Endothelial cell of umbilical vein (primary cell): ENCODE results near the gene SSH2. TPM values are rescaled to one million over a fixed set of nuclear protein-coding genes. Genes with fewer than 3 reads are reported as not detected.

Experiments used
- BruUV-seq: library from RNA; stranded (reverse); fragments of 400-500 nt; replicated peaks from 2 replicates; lab custom pipeline; 2021; lab: Mats Ljungman, UMichigan
- CTCF ChIA-PET: fragments of 300-600, 350-600 bp; sonication (Branson Sonifier 250); formaldehyde crosslinking; loops from one replicate; lab custom pipeline; 2021; ENCODE audit warnings: antibody characterized with exemption, inconsistent platforms; lab: Charles Lee
- POLR2A ChIA-PET: fragments of 300-600, 350-600 bp; sonication (Branson Sonifier 250); formaldehyde crosslinking; loops from one replicate; lab custom pipeline; 2021; ENCODE audit warnings: antibody characterized with exemption, inconsistent platforms; lab: Charles Lee
- DNase-seq: peaks from one replicate; pipeline ENCODE4 v3.0.0-alpha.2; 2011; ENCODE audit warnings: low read depth, low spot score
- FAIRE-seq: peaks from 2 replicates; lab custom pipeline; 2011; peaks lifted over from hg19 to GRCh38; lab: Jason Lieb, UNC
- H2AFZ ChIP-seq: 2 replicates; pipeline ENCODE4 v1.6.0; 2012; ENCODE audit warnings: low read depth, low read length, control low read depth, inconsistent platforms
- H3K27ac ChIP-seq: 2 replicates; pipeline ENCODE4 v1.5.1; 2011; ENCODE audit warnings: low read depth, mild to moderate bottlenecking, control low read depth, low read length, moderate library complexity; ENCODE audit not compliant: insufficient read depth
- H3K27me3 ChIP-seq, 2 experiments: 2 replicates each; pipeline versions ENCODE4 v1.6.0 to v1.6.1; 2011; ENCODE audit warnings: low read length in 2 of 2, mixed read lengths in 1 of 2; ENCODE audit not compliant: control insufficient read depth in 2 of 2, insufficient read depth in 2 of 2
- H3K36me3 ChIP-seq, 2 experiments: 2 replicates in 1 of 2; 3 replicates in 1 of 2; pipeline ENCODE4 v1.5.1; 2011; ENCODE audit warnings: low read length in 2 of 2, mild to moderate bottlenecking in 1 of 2, moderate library complexity in 1 of 2; ENCODE audit not compliant: control insufficient read depth in 2 of 2, insufficient read depth in 2 of 2; ENCODE audit errors: extremely low read depth in 1 of 2
- H3K4me1 ChIP-seq: 3 replicates; pipeline ENCODE4 v1.5.1; 2011; ENCODE audit warnings: mild to moderate bottlenecking, low read length; ENCODE audit not compliant: control insufficient read depth, insufficient read depth; ENCODE audit errors: extremely low read depth
- H3K4me2 ChIP-seq: 2 replicates; pipeline ENCODE4 v1.6.1; 2011; ENCODE audit warnings: low read length, control low read depth, mixed read lengths; ENCODE audit not compliant: insufficient read depth
- H3K4me3 ChIP-seq, 3 experiments: fragments of 200-600 bp in 1 of 3; sonication (generic), shearing (Covaris generic) in 1 of 3; replicated peaks in 1 of 3; 2 replicates each; pipeline ENCODE4 v1.5.1; 2011 to 2016; ENCODE audit warnings: control low read depth in 3 of 3, low read length in 3 of 3, mild to moderate bottlenecking in 2 of 3, inconsistent platforms in 1 of 3, low read depth in 1 of 3, moderate library complexity in 1 of 3; ENCODE audit not compliant: insufficient read depth in 1 of 3
- H3K79me2 ChIP-seq: 2 replicates; pipeline ENCODE4 v1.6.0; 2012; ENCODE audit warnings: low read length, inconsistent platforms; ENCODE audit not compliant: control insufficient read depth, insufficient read depth
- H3K9ac ChIP-seq: replicated peaks from 2 replicates; pipeline ENCODE3; 2011; ENCODE audit warnings: low read length, control low read depth; ENCODE audit not compliant: insufficient read depth; ENCODE audit errors: extremely low read depth
- H3K9me1 ChIP-seq: replicated peaks from 3 replicates; pipeline ENCODE4 v1.6.0; 2011; ENCODE audit warnings: mild to moderate bottlenecking, low read length; ENCODE audit not compliant: control insufficient read depth, insufficient read depth; ENCODE audit errors: extremely low read depth
- H3K9me3 ChIP-seq: replicated peaks from 2 replicates; pipeline ENCODE4 v1.5.1; 2012; ENCODE audit warnings: low read length, inconsistent platforms; ENCODE audit not compliant: control insufficient read depth, insufficient read depth
- H4K20me1 ChIP-seq: replicated peaks from 2 replicates; pipeline ENCODE3; 2011; ENCODE audit warnings: mild to moderate bottlenecking, low read length; ENCODE audit not compliant: control insufficient read depth, insufficient read depth; ENCODE audit errors: extremely low read depth
- CTCF ChIP-seq, 2 donors: IDR thresholded peaks; 1 replicate in 1 of 2; 2 replicates in 1 of 2; pipeline ENCODE4 v1.5.1; 2011; ENCODE audit warnings: low read length in 2 of 2, mild to moderate bottlenecking in 2 of 2, moderate library complexity in 2 of 2, control low read depth in 1 of 2, inconsistent platforms in 1 of 2, low read depth in 1 of 2; ENCODE audit not compliant: insufficient read depth in 1 of 2; ENCODE audit errors: extremely low read depth in 1 of 2
- EZH2 ChIP-seq: IDR thresholded peaks from 2 replicates; pipeline ENCODE4 v1.6.1; 2012; ENCODE audit warnings: borderline replicate concordance, low read depth, mild to moderate bottlenecking, moderate library complexity, low read length, inconsistent platforms; ENCODE audit not compliant: severe bottlenecking
- FOS ChIP-seq: IDR thresholded peaks from 2 replicates; pipeline ENCODE4 v1.6.1; 2011; ENCODE audit warnings: mild to moderate bottlenecking, low read length, moderate library complexity, borderline replicate concordance; ENCODE audit not compliant: insufficient read depth
- GATA2 ChIP-seq: IDR thresholded peaks from 2 replicates; pipeline ENCODE4 v1.7.0; 2011; ENCODE audit warnings: low read depth, mild to moderate bottlenecking, moderate library complexity, mixed read lengths, low read length; ENCODE audit not compliant: insufficient read length, insufficient read depth
- JUN ChIP-seq: IDR thresholded peaks from 2 replicates; pipeline ENCODE4 v1.6.1; 2011; ENCODE audit warnings: borderline replicate concordance, low read depth; ENCODE audit not compliant: insufficient read length, insufficient read depth
- MAX ChIP-seq: IDR thresholded peaks from 2 replicates; pipeline ENCODE4 v1.6.1; 2011; ENCODE audit not compliant: insufficient read depth, insufficient read length
- MYC ChIP-seq: IDR thresholded peaks from one replicate; pipeline ENCODE4 v1.6.1; 2011; ENCODE audit warnings: mild to moderate bottlenecking, low read depth, low read length
- POLR2A ChIP-seq: IDR thresholded peaks from 2 replicates; pipeline ENCODE4 v1.6.1; 2012; ENCODE audit warnings: low read depth, mild to moderate bottlenecking, control low read depth, low read length
- POLR2AphosphoS5 ChIP-seq: IDR thresholded peaks from 2 replicates; pipeline ENCODE4 v1.6.1; 2012; ENCODE audit warnings: low read depth, mild to moderate bottlenecking, control low read depth, low read length, moderate library complexity; ENCODE audit not compliant: insufficient read depth
- dilution Hi-C: fragments of 300-500 bp; cut with MboI; formaldehyde crosslinking; loops from one replicate; pipeline ENCODE4 v1.15.0; 2019; ENCODE audit warnings: low sequenced_read_pairs; ENCODE audit not compliant: extremely low pct_ligation_motif_present
- intact Hi-C: fragments of 100-400 bp; cut with micrococcal nuclease; formaldehyde crosslinking; loops from one replicate; pipeline ENCODE4 v1.10.0; 2022
- polyA plus RNA-seq, 4 experiments: library from polyadenylated mRNA; depleted of rRNA in 3 of 4; stranded (reverse) in 3 of 4; unstranded in 1 of 4; fragments of >200 nt; gene quantifications; 2 replicates each; pipeline versions ENCODE4 v1.2.1 to v1.2.3, GENCODE V29; 2011 to 2012; ENCODE audit warnings: missing spikeins in 1 of 4
- total RNA-seq: library from RNA; stranded (reverse); gene quantifications from 2 replicates; pipeline ENCODE4 v1.2.3, GENCODE V29; 2021

Gene SSH2
- total and polyA plus RNA-seq, 2 donors (not counting 3 experiments of a cell fraction or from before 2014, with no cell fraction given), result 24.6 to 60.9 TPM

- Histone ChIP-seq H3K36me3 (no peaks in the 10 kb centered on the region), H3K4me1 (peaks cover 6% of the 10 kb centered on the region), H3K27me3 (no peaks in the 10 kb centered on the region), H3K27ac (no peak overlapping the region), H3K4me2 (no peak overlapping the region), H3K9me1 (no peaks in the 10 kb centered on the region), H2AFZ (no peak overlapping the region), H3K79me2 (peaks cover 2% of the 10 kb centered on the region), H3K9me3 (no peaks in the 10 kb centered on the region), H3K4me3 (no peak overlapping the region), H4K20me1 (no peaks in the 10 kb centered on the region), H3K9ac (no peak overlapping the region)
- FAIRE-seq, result no peak
- ChIA-PET POLR2A (no interaction called here), CTCF (interaction anchor here (1.2 kb wide), 2 partner anchors 15 to 95 kb away, joined by 3 read pairs; no protein-coding TSS in a partner anchor)
- dilution Hi-C loops, result no loop called here
- intact Hi-C loops, result no loop called here
- no TSS peak for BruUV-seq
- no peak for DNase-seq
- TF ChIP-seq CTCF (IDR thresholded peaks at IDR 0.05; ENCODE audit: extremely low read depth in 1 of 2, insufficient read depth in 1 of 2, low read depth in 1 of 2, low read length in 2 of 2) (no peak), GATA2 (no peak), MYC (no peak), MAX (no peak), JUN (no peak), FOS (no peak), EZH2 (no peak), POLR2A (no peak), POLR2AphosphoS5 (no peak)
Measured at GRCh38 chr17:29711588-29712385, 218.2 kb downstream of the SSH2 start.
